ENCODE results near the gene ST7. TPM values are rescaled to one million over a fixed set of nuclear protein-coding genes. Genes with fewer than 3 reads are reported as not detected.

The ST7 gene
- total and polyA plus RNA-seq, 7 experiments from 2014 or later: 2.1 to 6.4 (median 4.1) TPM

DNA sequence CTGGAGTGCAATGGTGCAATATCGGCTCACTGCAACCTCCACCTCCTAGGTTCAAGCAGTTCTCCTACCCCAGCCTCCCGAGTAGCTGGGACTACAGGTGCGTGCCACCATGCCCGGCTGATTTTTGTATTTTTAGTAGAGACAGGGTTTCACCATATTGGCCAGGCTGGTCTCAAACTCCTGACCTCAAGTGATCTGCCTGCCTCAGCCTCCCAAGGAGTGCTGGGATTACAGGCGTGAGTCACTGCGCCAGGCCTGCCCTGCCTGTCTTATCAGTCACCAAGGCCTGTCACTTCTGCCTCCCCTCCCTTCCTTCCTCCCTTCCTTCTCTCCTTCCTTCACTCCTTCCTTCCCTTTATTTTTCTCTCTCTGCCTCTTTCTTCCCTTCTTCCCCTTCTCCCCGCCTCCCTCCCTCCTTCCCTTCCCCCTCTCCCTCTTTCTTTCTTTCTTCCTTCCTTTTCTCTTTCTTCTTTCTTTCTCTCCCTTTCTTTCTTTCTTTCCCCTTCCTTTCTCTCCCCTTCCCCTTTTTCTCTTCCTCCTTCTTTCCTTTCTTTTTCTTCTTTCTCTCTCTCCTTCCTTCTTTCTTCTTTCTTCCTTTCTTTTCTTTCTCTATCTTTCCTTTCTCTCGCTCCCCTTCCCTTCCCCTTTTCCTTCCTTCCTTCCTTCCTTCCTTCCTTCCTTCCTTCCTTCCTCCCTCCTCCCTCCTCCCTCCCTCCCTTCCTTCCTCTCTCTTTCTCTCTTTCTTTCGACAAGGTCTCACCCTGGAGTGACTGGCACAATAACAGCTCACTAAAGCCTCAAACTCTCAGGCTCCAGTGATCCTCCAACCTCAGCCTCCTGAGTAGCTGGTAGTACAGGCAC lies 3.1 kb upstream of the ST7 start:
- ATAC-seq (no peak), DNase-seq (no peak)
- CTCF ChIA-PET: no interaction called here
- no peaks in the 10 kb centered on the region for H3K27me3 ChIP-seq (ENCODE audit: control insufficient read depth in 2 of 2, insufficient read depth in 2 of 2, low read length in 2 of 2)
- POLR2A ChIA-PET: no interaction called here
- H3K4me3 ChIP-seq (ENCODE audit: low read length): no peak overlapping the region
- Mint-ChIP-seq H3K4me1 (peaks cover 6 to 16% (median 15%) of the 10 kb centered on the region in 7 donors), H3K27ac (no peak overlapping the region), H3K36me3 (no peaks in the 10 kb centered on the region), H3K4me3 (peak overlapping the region in 1 of 10 donors; percentile 16), H3K9me3 (no peaks in the 10 kb centered on the region), H3K27me3 (peaks cover 0 to 38% (median 0%) of the 10 kb centered on the region in 5 donors)
- no peaks in the 10 kb centered on the region for H3K9me3 ChIP-seq (ENCODE audit: control insufficient read depth in 2 of 3, low read length in 3 of 3)
- no peaks in the 10 kb centered on the region for H3K36me3 ChIP-seq (ENCODE audit: control insufficient read depth in 2 of 3, insufficient read depth in 3 of 3, low read length in 3 of 3)
- no peak overlapping the region for H3K27ac ChIP-seq (ENCODE audit: low read depth, low read length)
- peaks cover 3 to 7% of the 10 kb centered on the region in 2 donors for H3K4me1 ChIP-seq (ENCODE audit: control insufficient read depth in 2 of 2, insufficient read depth in 2 of 2, low read length in 2 of 2)
- intact Hi-C loops (cut with micrococcal nuclease): loop anchor here (5.0 to 10.0 kb wide), 2 partner anchors 735 to 1232 kb away; partner anchors contain the start of genes LSM8 (in 1 of the 2) and TES (in 1 of the 2)

DNA sequence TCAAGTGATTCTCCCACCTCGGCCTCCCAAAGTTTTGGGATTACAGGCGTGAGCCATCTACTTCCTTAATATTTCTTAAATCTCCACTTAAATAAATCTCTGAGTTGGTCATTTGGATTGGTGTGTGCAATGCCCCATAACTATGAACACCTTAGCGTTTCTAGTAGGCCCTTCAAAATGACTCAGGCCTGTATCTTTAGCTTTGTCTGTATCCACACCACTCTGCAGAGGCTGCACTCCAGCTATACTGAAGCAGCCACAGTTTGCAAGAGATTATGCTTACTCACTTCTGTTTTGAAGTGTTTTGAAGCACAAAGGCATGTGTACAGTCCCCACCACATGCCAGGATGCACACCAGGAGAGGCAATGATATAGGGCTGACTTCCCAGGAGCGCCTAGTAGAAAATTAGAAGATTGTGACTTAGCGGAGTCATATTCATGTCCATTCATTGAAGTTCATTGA lies 2.4 kb upstream of the ST7 start:
- Histone ChIP-seq H3K27me3 (ENCODE audit: control insufficient read depth in 2 of 2, insufficient read depth in 2 of 2, low read length in 2 of 2) (no peaks in the 10 kb centered on the region), H3K27ac (ENCODE audit: low read depth, low read length) (no peak overlapping the region), H3K4me3 (ENCODE audit: low read length) (no peak overlapping the region), H3K4me1 (ENCODE audit: control insufficient read depth in 2 of 2, insufficient read depth in 2 of 2, low read length in 2 of 2) (peaks cover 7 to 8% of the 10 kb centered on the region in 2 donors), H3K9me3 (ENCODE audit: control insufficient read depth in 2 of 3, low read length in 3 of 3) (no peaks in the 10 kb centered on the region), H3K36me3 (ENCODE audit: control insufficient read depth in 2 of 3, insufficient read depth in 3 of 3, low read length in 3 of 3) (no peaks in the 10 kb centered on the region)
- Mint-ChIP-seq H3K9me3 (no peaks in the 10 kb centered on the region), H3K27ac (no peak overlapping the region), H3K27me3 (peaks cover 0 to 38% (median 0%) of the 10 kb centered on the region in 5 donors), H3K4me3 (no peak overlapping the region), H3K36me3 (no peaks in the 10 kb centered on the region), H3K4me1 (peaks cover 13 to 23% (median 21%) of the 10 kb centered on the region in 7 donors)
- intact Hi-C loops (cut with micrococcal nuclease): loop anchor here (5.0 to 10.0 kb wide), 2 partner anchors 736 to 1231 kb away; partner anchors contain the start of genes LSM8 (in 1 of the 2) and TES (in 1 of the 2)
- POLR2A ChIA-PET: no interaction called here
- CTCF ChIA-PET: no interaction called here
- no peak for ATAC-seq
- DNase-seq: no peak

DNA sequence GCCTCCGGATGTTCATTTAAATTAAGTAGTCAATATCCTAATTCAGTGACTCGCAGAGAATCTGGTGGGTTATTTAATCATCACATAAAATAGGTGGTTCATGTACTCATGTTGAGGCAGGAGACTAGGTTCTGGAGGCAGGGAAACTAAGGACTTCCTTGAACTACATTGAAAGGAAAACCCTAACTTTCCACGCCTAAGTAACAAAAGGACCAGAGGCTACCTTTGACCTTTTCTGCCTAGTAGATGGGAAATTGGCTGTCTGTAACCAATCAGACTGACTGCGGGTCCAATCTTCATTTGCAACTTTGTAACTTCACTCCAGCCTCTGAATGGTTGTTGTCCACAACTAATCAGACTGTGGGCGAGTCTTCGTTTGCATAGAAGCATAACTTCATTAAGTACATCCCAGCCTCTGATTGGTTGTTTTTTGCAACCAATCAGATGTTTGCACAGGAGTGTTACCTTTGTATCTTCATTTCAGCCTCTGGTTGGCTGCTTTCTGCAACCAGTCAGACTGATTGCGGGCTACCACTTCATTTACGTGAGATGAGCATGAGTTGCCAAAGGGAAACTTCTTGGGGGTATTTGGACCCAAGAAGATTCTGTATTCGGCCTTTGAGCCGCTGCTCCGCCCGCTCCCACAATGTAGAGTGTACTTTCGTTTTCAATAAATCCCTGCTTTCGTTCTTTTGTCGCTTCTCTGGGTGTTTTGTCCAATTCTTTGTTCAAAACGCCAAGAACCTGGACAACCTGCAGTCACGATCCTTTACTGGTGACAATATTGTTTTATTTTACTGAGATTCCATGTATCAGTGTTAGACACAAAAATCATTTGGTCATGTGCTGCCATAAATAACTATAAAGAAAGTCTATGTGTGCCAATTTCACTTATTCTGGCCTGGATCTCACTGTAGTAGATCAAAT lies 1.7 kb upstream of the ST7 start:
- H3K4me3 Mint-ChIP-seq: peak overlapping the region in 6 of 10 donors; percentile 11 to 86 (median 50)
- H3K9me3 ChIP-seq (ENCODE audit: control insufficient read depth in 2 of 3, low read length in 3 of 3): no peaks in the 10 kb centered on the region
- intact Hi-C loops (cut with micrococcal nuclease): loop anchor here (2.0 to 10.0 kb wide), 3 partner anchors 21 to 1231 kb away; partner anchors contain the start of genes LSM8 (in 1 of the 2) and TES (in 1 of the 2)
- peaks cover 13 to 25% (median 22%) of the 10 kb centered on the region in 7 donors for H3K4me1 Mint-ChIP-seq
- ATAC-seq (no peak), DNase-seq (no peak)
- no peaks in the 10 kb centered on the region for H3K9me3 Mint-ChIP-seq
- no peak overlapping the region for H3K27ac Mint-ChIP-seq
- POLR2A ChIA-PET: interaction anchor here (0.7 kb wide), 1 partner anchor 57 kb away, joined by 3 read pairs; no protein-coding TSS in a partner anchor
- peaks cover 7 to 8% of the 10 kb centered on the region in 2 donors for H3K4me1 ChIP-seq (ENCODE audit: control insufficient read depth in 2 of 2, insufficient read depth in 2 of 2, low read length in 2 of 2)
- H3K36me3 Mint-ChIP-seq: no peaks in the 10 kb centered on the region
- no peak overlapping the region for H3K27ac ChIP-seq (ENCODE audit: low read depth, low read length)
- no peaks in the 10 kb centered on the region for H3K27me3 ChIP-seq (ENCODE audit: control insufficient read depth in 2 of 2, insufficient read depth in 2 of 2, low read length in 2 of 2)
- CTCF ChIA-PET: no interaction called here
- H3K36me3 ChIP-seq (ENCODE audit: control insufficient read depth in 2 of 3, insufficient read depth in 3 of 3, low read length in 3 of 3): no peaks in the 10 kb centered on the region
- H3K4me3 ChIP-seq (ENCODE audit: low read length): no peak overlapping the region
- peaks cover 0 to 39% (median 0%) of the 10 kb centered on the region in 5 donors for H3K27me3 Mint-ChIP-seq

DNA sequence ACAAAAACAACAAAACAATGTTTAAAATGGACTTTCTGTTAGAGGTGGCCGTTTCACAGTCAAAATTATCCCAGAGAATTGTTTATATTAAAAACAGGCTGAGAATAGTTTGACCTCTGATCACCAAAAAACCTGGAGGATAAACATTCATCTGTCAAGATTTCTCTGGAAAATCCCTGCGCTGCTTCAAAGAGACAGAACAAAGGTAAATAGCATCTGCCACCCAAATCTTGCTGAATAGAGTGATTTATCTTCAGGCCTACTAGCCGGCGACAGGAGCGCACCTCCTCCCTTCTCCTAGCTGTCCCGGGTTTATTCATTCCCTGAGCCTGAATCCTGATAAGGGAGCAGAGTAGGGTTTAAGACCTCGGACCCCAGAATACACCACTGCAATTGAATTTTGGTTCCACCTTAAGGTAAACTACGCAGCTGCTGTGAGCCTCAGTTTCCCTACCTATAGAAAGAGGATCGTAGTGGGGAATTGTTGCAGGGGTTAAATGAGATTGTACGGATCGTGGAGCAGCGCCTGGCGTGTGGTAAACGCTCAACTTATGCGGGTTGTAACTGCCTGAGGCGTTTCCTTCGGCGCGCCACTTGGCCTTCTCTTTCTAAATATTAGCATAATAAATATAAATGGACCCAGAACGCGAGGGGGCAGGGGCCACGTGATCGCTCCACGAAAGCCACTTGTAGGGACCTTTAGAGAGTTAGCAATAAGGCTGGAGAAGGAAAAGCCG lies 498 bp upstream of the ST7 start:
- Mint-ChIP-seq H3K27me3 (peaks cover 0 to 32% (median 0%) of the 10 kb centered on the region in 5 donors), H3K4me3 (peak overlapping the region; percentile 73 to 88 (median 85)), H3K9me3 (no peaks in the 10 kb centered on the region), H3K27ac (peak overlapping the region; percentile 2 to 71 (median 40)), H3K4me1 (peaks cover 13 to 25% (median 22%) of the 10 kb centered on the region in 7 donors), H3K36me3 (no peaks in the 10 kb centered on the region)
- no peak for DNase-seq
- peak overlapping the region; percentile 79 for H3K4me3 ChIP-seq (ENCODE audit: low read length)
- H3K36me3 ChIP-seq (ENCODE audit: control insufficient read depth in 2 of 3, insufficient read depth in 3 of 3, low read length in 3 of 3): no peaks in the 10 kb centered on the region
- ChIA-PET POLR2A (interaction anchor here (0.7 kb wide), 1 partner anchor 56 kb away, joined by 3 read pairs; no protein-coding TSS in a partner anchor), CTCF (interaction anchor here (0.5 kb wide), 1 partner anchor 162 kb away, joined by 3 read pairs; no protein-coding TSS in a partner anchor)
- H3K4me1 ChIP-seq (ENCODE audit: control insufficient read depth in 2 of 2, insufficient read depth in 2 of 2, low read length in 2 of 2): peaks cover 7 to 8% of the 10 kb centered on the region in 2 donors
- H3K9me3 ChIP-seq (ENCODE audit: control insufficient read depth in 2 of 3, low read length in 3 of 3): no peaks in the 10 kb centered on the region
- no peaks in the 10 kb centered on the region for H3K27me3 ChIP-seq (ENCODE audit: control insufficient read depth in 2 of 2, insufficient read depth in 2 of 2, low read length in 2 of 2)
- no peak for ATAC-seq
- intact Hi-C loops (cut with micrococcal nuclease): loop anchor here (1.0 to 10.0 kb wide), 6 partner anchors 22 to 1229 kb away; partner anchors contain the start of genes CAPZA2 (in 2 of the 2), LSM8 (in 1 of the 2) and TES (in 1 of the 2)
- peak overlapping the region; percentile 61 for H3K27ac ChIP-seq (ENCODE audit: low read depth, low read length)

DNA sequence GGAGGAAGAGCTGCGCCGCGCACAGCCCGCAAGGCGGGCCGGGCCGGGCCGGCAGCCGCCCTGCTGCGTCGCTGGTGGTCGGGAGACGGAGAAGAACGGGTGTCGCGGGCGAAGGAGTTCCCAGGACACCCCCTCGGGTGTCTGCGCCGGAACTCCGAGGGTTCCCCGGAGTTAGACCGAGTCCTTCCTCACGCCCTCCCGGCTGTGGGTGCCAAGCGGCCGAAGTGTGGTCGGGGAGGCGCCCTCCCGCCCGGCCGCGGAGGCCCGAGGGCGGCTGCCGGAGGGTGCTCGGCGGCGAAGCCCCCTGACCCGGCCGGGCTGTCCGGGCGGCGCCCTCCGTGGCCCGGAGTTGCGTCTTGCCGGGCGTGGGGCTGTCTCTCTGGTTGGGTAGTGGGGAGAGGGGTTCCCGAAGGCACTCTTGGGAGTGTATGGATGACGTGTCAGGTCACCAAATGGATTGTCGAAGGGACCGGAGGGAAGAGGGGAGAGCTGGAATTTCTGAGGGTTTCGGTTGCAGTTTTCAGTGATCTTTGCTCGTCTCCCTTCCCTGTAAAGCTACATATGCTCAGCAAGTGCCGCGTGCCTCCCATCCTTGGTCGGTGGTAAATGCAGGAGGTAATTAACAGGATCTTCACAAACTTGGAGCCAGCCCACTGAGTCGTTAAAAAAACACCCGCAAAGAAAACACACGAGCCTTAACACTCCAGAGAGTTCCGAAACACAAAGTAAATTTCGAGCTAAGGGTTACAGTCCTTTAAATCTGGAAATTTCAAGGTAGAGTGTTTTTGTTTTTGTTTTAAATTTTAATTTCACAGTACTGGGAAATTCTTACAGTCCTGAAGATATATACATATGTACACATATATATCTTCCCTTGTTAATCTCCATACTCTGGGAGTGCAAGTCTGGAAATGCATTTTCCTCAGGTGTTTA lies 871 bp downstream of the ST7 start:
- DNase-seq: peak in 3 of 9 donors; percentile 7 to 24 (median 10)
- Mint-ChIP-seq H3K9me3 (no peaks in the 10 kb centered on the region), H3K4me3 (peak overlapping the region; percentile 86 to 96 (median 94)), H3K4me1 (peaks cover 13 to 25% (median 22%) of the 10 kb centered on the region in 7 donors), H3K36me3 (no peaks in the 10 kb centered on the region), H3K27ac (peak overlapping the region; percentile 66 to 95 (median 88)), H3K27me3 (peaks cover 0 to 23% (median 0%) of the 10 kb centered on the region in 5 donors)
- Histone ChIP-seq H3K4me1 (ENCODE audit: control insufficient read depth in 2 of 2, insufficient read depth in 2 of 2, low read length in 2 of 2) (peaks cover 7 to 8% of the 10 kb centered on the region in 2 donors), H3K27me3 (ENCODE audit: control insufficient read depth in 2 of 2, insufficient read depth in 2 of 2, low read length in 2 of 2) (no peaks in the 10 kb centered on the region), H3K36me3 (ENCODE audit: control insufficient read depth in 2 of 3, insufficient read depth in 3 of 3, low read length in 3 of 3) (no peaks in the 10 kb centered on the region), H3K9me3 (ENCODE audit: control insufficient read depth in 2 of 3, low read length in 3 of 3) (no peaks in the 10 kb centered on the region), H3K4me3 (ENCODE audit: low read length) (peak overlapping the region; percentile 75), H3K27ac (ENCODE audit: low read depth, low read length) (peak overlapping the region; percentile 64)
- POLR2A ChIA-PET: no interaction called here
- peak; percentile 45 for ATAC-seq
- CTCF ChIA-PET: interaction anchor here (1.1 kb wide), 1 partner anchor 58 kb away, joined by 5 read pairs; no protein-coding TSS in a partner anchor
- intact Hi-C loops (cut with micrococcal nuclease): loop anchor here (1.0 to 10.0 kb wide), 7 partner anchors 23 to 1228 kb away; partner anchors contain the start of genes CAPZA2 (in 2 of the 2), LSM8 (in 1 of the 2) and TES (in 1 of the 2)

All from naive thymus-derived CD4-positive, alpha-beta T cell (primary cell).